ENCODE measurements around the gene NUMB.

Gene NUMB

GRCh38 chr14:73458183-73458976 lies at the start of gene NUMB:
NUMB (minus strand) TSS chr14:73458546; CDS start chr14:73355751, 102,795 bp downstream.
- DNase-seq, result peak; percentile 100

- peak; percentile 19 for DNase-seq
Observed at GRCh38 chr14:73503648-73504047, 45.3 kb upstream of the NUMB start.

GRCh38 chr14:73502017-73502619 lies 43.8 kb upstream of the NUMB start:
- no peak for DNase-seq

- DNase-seq, result no peak
Observed at GRCh38 chr14:73500360-73500759, 42.0 kb upstream of the NUMB start.

GRCh38 chr14:73494593-73494992 lies 36.2 kb upstream of the NUMB start:
- no peak for DNase-seq

GRCh38 chr14:73492670-73493069 lies 34.3 kb upstream of the NUMB start:
- DNase-seq, result no peak

GRCh38 chr14:73492043-73492552 lies 33.8 kb upstream of the NUMB start:
- DNase-seq, result no peak

- peak; percentile 82 for DNase-seq
Observed at GRCh38 chr14:73491256-73492042, 33.1 kb upstream of the NUMB start.

GRCh38 chr14:73489481-73490175 lies 31.3 kb upstream of the NUMB start:
- DNase-seq, result no peak

GRCh38 chr14:73478684-73479083 lies 20.3 kb upstream of the NUMB start:
- DNase-seq, result no peak

GRCh38 chr14:73477618-73478266 lies 19.4 kb upstream of the NUMB start:
- DNase-seq, result no peak

- no peak for DNase-seq
Observed at GRCh38 chr14:73476451-73476931, 18.1 kb upstream of the NUMB start.

GRCh38 chr14:73474952-73475351 lies 16.6 kb upstream of the NUMB start:
- DNase-seq, result no peak

- peak; percentile 76 for DNase-seq
Observed at GRCh38 chr14:73472185-73473114, 14.1 kb upstream of the NUMB start.

GRCh38 chr14:73471582-73472184 lies 13.3 kb upstream of the NUMB start:
- DNase-seq, result no peak

- no peak for DNase-seq
Observed at GRCh38 chr14:73468828-73469375, 10.6 kb upstream of the NUMB start.

- DNase-seq, result peak; percentile 65
Observed at GRCh38 chr14:73467800-73468199, 9.5 kb upstream of the NUMB start.

GRCh38 chr14:73467377-73467776 lies 9.0 kb upstream of the NUMB start:
- DNase-seq, result peak; percentile 77

- DNase-seq, result no peak
Observed at GRCh38 chr14:73466861-73467260, 8.5 kb upstream of the NUMB start.
